ENCODE results near the gene KCNK16.

KCNK16 gene

DNA sequence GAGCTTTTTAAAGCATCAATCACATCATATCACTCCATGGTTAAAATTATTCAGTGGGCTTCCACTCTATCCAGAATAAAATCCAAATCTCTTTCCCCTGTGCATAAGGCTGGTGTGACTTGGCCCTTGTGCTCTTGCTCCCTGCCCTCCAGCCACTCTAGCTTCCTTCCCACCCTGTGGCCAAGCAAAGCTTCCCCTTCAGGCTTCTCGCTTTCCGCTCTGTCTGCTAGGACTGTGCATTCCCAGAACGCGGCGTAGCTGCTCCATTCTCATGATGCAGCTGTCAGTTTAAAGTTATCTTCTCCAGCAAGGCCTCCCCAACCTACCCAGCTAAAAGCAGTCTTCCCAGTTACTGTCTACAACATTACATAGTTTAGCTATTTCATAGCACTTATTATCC lies 19.4 kb upstream of the KCNK16 start:
- DNase-seq (ENCODE audit: low read depth) = no peak

DNA sequence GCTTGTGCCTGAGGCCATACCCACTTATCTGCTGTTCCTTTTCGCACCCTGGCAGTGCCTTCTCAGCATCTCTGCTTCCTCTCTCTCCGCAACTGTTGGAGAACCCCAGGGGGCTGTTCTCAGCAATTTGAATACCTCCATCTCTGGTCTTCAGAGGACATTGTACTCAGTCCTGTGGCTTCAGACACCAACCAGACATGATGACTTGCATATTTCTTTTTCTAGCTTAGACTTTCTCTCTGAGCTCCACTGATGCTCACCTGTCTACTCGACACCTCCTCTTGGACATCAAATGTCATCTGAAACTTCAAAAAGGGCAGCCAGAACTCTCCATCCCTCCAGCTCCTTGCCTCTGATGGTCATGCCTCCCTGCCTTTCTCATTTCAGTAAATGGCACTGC lies 18.9 kb upstream of the KCNK16 start:
- no peak for DNase-seq (ENCODE audit: low read depth)

DNA sequence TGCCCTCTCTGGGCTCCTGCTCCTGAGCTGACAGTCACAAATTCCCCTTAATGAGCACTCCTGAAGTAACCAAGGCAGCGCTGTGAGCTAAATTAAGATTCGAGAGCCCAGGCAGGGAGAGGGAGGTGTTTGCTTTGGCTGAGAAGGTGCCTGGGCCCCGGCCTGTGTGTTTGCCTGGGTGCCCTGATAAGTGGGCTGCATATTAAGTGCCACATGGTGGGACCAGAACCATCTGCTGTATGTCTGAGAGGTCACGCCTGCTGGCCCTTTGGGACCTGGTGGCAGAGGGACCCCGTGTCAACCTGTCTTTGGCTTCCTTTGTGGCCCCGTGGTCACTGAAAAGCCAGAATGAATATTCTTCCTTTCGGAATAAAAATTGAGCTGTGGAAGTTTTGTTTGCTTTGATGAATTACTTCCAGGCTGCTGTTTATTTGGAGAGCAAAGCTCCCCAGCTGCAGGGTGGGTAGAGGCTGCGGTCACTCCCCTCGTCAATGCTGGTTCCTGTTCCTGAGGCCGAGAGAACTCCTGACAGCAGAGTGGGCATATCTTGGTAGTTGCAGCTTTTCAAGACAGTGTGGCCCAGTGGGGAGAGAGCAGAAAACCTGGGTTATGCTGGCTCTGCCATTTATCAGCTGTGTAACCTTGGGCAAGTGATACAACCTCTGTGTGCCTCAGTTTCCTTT lies 17.5 kb upstream of the KCNK16 start:
- DNase-seq (ENCODE audit: low read depth) = no peak

DNA sequence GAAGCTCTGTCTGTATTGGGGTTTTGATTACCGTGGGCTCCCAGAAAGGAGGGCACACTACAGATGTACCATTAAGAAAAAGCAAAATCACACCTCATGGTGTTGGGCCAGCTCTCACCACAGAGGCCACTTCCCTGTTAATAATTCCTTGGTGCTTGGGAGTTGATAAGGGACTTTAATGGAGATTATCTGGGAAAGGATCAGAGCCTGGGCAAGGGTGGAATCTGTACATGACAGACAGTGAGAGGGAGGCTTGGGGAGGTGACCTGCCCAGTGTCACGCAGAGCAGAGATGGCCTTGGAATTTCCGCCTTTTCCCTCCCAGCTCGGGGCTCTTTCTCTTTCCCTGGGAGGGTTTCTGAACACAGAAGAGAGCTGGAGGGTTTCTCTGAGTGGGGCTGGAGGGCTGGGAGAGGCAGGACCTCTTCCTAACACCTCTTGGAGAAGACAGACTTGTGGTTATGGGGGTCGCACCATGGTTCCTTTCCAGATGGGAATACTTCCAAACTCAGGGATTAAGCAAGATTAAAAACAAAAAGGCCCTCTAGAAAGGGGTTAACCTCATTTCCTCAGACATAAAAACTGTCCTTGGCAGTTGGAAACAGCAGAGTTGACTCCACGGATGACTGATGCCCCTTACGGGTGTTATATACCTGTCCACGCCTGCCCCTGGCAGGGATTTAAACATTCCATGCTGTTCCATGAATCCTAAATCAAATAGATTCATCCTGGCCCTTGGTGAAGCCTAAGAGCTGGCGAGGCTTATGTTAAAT lies 16.8 kb upstream of the KCNK16 start:
- no peak for DNase-seq (ENCODE audit: low read depth)

DNA sequence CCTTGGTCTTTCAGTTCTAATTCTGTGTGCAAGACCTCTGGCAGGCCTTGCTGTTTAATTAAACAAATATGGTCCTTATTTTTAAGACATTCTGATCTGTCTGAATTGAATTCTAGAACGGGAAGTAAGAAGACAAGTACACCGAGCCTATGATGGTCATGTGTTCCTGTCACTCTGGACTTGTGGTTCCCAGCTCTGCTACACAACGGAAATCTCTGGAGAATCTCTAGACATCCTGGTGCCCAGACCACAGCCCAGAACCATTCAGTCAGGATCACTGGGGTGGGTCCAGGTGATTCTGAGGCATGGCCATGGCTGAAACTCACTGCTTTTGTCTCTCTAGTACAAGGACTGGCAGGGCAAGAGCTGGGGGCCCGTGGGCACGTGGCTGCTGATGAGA lies 15.9 kb upstream of the KCNK16 start:
- no peak for DNase-seq (ENCODE audit: low read depth)

DNA sequence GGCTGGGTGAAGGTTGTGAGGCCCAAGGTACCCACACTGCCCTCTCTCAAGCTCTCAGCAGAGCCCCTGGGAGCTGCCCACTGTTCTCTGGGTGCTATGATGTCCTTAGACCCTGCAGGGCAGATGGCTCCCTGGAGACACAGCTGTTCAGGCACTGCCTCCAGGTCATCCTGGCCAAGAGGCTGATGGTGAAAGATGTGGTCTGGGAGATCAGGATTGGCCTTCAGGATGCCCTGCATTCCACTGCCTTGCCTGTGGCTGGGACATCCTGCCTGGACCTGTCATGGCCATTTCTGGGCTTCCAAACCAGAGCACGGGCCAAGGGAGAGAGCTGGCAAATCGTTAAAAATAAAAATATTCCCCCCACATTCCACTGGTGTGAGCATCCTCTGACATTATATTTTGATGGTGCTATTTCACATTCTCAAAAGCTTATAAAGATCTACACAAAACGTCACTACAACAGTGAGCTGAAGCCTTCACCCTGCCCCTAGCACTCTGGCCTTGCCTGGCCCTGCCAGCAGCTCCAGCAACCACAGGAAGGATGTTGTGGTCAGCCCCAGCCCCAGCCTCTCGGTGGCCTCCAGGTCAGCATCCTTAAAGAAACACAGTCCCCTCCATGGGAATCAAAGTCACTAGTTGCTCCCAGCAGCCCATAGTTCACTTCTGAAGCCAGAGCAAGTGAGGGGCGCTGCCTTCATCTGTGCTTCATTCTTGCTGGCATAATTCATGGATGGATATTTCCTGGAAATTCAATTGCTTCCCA lies 13.5 kb upstream of the KCNK16 start:
- peak; percentile 11 for DNase-seq (ENCODE audit: low read depth)

DNA sequence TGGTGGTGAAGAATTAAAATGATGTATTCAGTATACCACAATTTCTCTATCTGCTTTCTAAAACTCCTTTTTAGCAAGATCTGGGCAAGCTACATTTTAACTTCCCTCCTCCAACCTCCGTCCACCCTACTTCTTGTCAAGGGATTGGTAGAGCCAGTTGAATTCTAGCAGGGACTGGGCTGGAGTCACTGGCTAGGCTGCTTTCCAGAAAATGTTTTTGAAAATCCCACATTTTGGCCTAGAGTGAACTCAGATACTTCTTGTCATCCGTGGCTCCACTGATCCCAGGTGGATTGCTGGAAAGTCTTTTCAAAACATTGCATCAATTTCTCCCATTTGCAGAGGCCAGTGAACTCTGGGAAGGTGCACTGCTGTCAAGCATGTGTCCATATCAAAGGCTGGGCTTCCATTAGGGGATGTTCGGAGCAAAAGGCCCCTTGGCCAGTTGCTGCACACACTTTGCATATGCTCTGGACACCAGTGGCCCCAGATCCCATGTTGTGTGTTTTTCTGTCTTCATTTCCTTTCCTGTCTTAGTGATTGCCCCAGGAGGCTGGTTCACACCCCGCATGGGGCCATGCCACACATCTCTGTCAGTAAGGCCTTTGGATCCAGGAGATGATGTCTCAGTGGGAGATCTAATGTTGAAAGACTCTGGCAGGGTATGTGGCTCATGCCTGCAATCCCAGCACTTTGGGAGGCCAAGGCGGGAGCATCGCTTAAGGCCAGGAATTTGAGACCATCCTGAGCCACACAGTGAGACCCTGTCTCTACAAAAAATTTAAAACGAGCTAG lies 11.3 kb upstream of the KCNK16 start:
- no peak for DNase-seq (ENCODE audit: low read depth)

DNA sequence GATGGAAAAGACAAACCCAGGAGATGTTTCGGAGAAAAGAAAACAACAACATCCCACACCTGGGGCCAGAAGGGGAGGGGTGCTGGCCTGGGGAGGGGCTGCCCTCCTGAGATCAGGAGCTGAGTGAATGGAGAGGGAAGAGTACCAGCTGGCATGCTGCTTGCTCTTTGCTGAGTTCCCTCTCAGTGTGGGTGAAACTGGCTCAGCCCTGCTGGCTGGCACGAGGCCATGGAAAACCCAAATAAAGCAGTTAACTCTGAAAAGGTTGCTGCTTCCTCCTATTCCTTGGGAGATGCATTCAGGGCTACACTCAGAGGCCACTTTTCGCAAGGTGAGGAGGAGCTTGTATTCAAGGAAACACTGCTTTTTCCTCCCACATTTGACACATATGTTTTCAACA lies 8.0 kb upstream of the KCNK16 start:
- no peak for DNase-seq (ENCODE audit: low read depth)

DNA sequence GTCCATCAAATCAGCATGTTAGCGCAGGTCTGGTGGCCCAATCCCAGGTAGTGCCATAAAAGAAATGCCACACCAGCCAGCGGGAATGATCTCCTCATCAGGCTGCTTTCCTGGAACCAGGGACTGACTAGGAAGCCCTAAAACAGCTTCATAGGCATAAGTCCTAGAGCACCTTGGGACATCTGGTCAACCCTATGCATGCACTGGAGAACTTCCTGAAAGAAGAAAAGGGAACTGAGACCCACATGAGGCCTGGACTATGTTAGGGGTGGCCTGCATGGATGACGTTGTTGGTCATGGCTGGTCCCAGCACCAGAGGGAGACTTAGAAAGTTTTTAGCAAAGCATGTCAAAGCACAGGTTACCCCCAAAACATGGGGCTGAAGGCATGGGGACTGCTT lies 7.6 kb upstream of the KCNK16 start:
- no peak for DNase-seq (ENCODE audit: low read depth)

DNA sequence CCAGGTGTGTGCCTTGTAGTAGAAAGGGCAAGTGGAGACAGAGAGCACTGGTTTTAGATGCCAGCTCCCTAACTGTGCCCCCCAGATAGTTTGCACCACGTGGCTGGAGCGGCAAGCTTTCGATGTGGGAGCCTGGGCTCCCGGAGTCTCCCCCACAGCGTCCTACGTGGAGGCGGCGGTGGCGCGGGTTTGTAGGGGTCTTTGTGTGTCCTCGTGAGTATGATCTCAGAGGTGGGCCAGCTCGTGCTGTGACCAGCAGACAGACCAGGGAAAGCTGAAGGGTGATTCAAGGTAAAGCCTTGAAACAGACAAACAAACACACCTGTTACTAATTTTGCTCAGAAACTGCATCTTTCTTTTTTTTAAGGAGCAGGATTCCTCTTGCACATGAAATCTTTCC lies 5.6 kb upstream of the KCNK16 start:
- DNase-seq (ENCODE audit: low read depth) = no peak

DNA sequence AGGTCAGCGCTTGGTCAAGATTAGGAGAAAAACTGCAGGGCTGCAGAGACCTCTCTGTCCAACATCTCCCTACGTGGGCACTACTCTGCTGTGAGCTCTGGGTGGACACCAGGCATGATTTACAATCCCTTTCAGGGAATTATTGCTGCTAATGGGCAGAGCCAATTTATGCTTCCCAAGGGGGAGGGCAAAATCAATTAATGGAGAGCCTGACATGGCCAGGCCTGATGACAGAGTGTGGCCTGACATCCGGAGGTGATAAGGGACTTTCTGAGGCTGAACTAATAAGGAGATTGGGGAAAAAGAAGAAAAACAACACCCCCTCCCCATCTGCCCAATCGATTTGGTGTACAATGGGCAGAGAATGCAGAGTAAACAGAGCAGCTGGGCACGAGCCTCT lies 5.0 kb upstream of the KCNK16 start:
- no peak for DNase-seq (ENCODE audit: low read depth)

DNA sequence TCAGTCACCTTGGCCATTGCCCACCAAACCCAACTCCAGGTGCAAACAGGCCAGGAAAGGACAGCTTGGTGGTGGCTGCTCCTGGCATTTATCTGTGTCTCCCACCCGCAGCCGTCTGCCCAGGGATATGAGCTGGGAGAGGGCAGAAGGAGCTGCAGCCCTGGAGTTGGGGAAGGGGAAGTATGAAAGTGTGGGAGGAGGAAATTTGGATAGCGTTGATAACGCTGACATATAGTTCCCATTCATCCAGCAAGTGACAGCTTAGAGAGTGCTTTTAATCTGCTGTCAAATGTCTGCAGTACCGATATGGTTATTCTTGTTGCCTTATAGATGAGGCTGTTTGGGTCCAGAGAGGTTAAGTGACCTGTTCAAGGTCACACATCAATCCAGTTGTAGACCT lies 741 bp downstream of the KCNK16 start:
- no peak for DNase-seq (ENCODE audit: low read depth)

DNA sequence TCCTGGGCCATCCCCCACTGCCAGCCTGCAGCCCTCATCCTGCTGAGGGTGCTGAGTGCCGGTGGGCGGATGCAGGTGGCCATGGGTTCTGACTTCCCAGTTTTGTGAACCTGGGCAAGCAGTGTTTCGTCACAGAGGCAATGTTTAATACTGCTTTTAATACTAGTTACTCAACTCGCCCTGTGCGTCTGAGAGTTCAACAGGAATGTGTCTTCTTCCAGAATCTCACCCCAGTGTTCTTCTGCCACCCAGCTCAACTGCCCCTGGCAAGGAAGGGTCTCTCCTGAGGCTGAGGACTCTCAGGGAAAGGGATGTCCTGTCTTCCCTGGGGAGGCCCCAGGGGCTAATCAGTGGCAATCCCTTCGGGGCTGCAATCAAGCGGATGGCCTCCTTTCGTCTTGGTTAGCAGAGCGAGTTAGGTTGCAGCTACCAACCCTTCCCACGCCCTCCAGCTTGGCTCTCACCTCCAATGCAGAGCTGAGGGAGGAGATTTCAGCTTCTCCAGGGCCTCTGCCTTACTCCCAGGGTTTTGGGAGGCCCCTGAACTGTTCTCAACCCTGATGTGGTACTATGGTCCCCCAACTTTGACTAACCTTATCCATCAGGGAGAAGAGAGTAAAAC lies 2.0 kb downstream of the KCNK16 start:
- DNase-seq (ENCODE audit: low read depth) = no peak

DNA sequence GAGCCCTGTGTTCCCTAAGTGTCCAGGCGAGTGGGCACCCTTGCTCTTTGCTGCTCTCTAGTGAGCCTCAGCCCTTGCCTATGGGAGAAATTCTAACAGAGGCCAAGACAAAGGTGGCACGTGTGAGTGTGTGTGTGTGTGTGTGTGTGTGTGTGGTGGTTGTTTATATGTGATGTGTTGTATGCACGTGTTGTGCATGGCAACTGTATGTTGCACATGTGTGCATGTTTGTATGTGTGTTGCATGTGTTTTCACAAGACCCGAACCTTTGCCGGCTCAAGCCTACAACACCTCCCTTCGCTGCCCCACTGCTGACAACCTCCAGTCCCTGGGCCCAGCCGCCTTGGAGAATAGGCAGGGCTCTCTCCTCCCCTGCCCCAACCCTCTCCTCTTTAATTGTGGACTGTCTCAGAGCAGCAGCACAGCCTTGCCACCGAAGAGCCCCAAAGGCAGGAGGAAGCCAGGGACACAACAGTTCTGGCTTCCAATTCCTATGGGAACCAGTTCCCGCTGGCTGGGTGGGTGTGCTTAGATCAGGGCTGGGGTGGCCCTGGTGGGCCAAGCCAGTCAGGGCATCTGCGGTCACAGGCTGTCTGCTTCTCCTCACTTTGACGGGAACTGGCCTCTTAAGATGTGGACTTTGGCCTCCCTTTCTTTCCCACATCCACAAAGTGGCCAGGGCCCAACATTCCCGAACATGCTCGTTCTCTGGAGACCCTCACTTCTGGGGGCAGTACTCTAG lies 2.7 kb downstream of the KCNK16 start:
- no peak for DNase-seq (ENCODE audit: low read depth)

DNA sequence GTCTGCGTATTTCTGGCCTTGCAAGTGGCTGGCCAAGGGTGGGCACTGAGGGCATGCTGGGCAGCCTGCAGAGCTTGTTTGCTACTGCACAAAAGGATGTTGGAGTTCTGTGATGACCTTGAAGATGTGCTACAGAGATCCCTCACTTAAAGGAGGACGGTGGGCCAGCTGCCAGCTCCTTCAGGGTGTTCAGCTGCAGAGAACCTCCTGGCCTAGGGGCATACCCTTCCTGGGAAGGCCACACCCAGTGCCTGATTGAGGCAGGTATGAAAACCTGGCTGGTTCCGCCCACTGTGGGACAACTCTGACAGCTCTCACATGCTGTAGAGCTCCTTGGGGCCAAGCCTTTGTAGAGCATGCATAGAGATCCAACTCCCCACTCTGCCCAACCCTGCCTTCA lies 5.2 kb downstream of the KCNK16 start:
- DNase-seq (ENCODE audit: low read depth) = no peak

DNA sequence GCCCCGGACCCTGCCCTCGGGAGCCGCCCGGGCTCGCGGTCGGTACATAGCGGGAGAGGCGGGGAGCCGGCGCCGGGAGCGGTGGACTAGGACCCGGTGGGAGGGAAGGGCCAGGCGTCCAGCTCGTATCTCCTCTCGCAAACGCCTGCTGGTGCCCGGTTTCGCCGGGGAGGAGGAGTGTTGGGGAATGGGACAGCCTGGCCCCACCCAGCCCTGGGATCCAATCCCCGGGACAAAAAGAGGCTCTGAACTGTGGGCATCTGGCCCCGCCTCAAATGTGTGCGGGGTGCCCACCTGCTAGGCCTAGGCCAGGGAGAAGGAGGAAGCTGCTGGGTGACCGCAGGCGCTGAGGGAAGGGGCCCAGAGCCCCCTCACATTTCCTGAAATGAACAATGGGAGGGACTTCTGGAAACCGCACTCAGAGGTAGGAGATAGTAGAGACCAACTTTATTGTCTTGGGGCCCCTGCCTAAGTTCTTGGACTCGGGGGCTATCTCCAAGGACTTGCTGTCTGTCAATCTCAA lies 8.2 kb downstream of the KCNK16 start, which contains the start of gene KCNK17:
Gene KCNK17 (minus strand): TSS at position 147 of the 523 bp plus-strand sequence. CDS start 99 bp downstream, at position 48.
- no peak for DNase-seq (ENCODE audit: low read depth)

DNA sequence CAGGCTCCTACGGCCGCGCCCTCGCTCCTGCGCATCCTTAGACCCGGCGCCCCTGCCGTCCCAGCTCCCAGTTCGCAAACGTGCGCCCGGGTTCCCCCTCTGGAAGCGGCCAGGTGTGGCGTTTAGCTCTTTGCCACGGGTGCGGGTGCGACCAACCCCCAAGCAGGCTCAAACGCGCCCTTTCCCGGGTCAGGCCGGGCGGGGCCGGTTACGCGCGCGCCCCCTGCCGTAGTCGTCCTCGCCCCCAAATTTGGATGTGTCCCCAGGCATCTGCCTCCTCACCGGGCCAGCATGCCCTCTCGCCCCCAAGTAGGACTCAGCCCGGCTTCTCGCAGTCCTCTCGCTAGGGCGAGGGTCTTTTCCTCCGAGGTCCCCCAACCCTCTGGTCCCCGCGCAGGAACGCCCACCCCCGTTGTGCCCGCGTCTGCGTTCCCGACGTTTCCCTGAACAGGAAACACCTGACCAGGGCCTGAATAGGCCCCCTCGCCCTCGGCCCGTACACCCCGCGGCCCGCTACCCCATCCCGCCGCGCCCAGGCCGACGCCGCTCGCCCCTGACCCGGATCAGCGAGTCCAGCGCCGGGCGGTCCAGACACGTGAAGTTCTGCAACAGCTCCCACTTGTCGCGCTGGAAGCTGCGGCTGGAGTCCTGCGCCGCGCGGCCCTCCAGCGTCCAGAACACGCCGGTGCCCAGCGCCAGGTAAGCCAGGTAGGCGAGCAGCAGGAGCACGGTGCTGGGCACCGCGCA lies 8.8 kb downstream of the KCNK16 start:
- DNase-seq (ENCODE audit: low read depth) = no peak

DNA sequence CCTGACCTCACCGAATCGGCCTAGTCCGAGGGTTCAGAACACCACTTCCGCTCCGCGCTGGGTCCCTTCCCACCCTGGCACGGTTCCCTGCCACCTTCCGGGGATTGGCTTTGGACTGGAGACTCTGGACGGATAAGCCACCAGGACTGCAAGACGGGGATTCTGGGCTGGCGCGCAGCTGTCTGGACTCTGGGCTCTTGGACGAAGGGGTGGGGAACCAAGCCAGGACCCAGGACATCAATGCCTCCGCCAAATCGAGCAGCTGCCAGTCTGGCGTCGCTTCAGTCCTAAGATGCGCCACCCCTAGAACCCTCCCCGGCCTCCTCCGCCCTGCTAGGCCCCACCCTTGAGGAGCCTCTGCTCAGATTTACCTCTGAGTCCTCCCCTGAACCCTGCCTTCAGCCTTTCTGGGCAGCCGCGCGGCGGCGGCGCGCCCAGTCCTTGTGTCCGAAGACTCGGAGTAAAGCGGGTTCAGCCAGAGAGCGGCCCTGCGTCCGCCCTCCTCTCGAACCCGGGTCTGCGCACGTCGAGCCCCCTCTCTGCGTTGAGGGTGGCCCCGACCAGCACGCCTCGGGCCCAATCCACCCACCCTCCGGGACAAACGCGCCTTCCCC lies 9.5 kb downstream of the KCNK16 start:
- no peak for DNase-seq (ENCODE audit: low read depth)

DNA sequence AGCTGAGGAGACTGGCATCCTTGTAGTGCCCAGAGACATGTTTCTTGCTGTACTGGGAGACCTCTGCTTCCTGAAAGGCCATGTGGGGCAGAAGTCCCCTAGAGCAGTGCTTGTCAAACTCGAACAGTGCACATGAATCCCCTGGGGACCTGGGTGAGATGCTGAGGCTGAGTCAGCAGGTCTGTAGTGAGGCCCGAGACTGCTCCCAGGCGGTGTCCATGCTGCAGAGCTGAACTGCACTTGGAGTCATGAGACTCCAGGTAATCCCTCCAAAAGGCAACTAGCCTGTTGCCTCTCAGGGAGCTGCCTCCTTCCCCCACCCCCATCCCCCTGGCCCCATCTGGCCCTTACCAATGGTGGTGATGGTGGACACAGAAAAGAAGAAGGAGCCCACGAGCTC lies 12.0 kb downstream of the KCNK16 start:
- no peak for DNase-seq (ENCODE audit: low read depth)

Measured in GM04504 (cell line).